SK-N-SH treated with all-trans-retinoic acid at 6 μM for 48 hours (cell line): ENCODE measurements around the gene SH3TC1.

Experiments
- ISL1 ChIP-seq: fragments of 250-450 bp; sonication (Bioruptor Pico); IDR thresholded peaks from 2 replicates; pipeline ENCODE4 v2.1.2; 2022; ENCODE audit warnings: mild to moderate bottlenecking, moderate library complexity
- RARB ChIP-seq: fragments of 250-450 bp; sonication (Bioruptor Pico); IDR thresholded peaks from 2 replicates; pipeline ENCODE4 v1.8.0; 2021; ENCODE audit warnings: mild to moderate bottlenecking, moderate library complexity
- ZC3H10 ChIP-seq: fragments of 250-450 bp; sonication (Bioruptor Pico); IDR thresholded peaks from 2 replicates; pipeline ENCODE4 v1.5.1; 2021; ENCODE audit warnings: mild to moderate bottlenecking, moderate library complexity
- ZFP3 ChIP-seq: fragments of 250-450 bp; sonication (Bioruptor Pico); IDR thresholded peaks from 2 replicates; pipeline ENCODE4 v1.5.0; 2020; ENCODE audit warnings: mild to moderate bottlenecking, moderate library complexity
- ZFP30 ChIP-seq: fragments of 450-650 bp; formaldehyde crosslinking; IDR thresholded peaks from 2 replicates; pipeline ENCODE4 v1.5.0; 2022; ENCODE audit warnings: mild to moderate bottlenecking, moderate library complexity
- ZNF565 ChIP-seq: fragments of 450-650 bp; formaldehyde crosslinking; conservative IDR thresholded peaks from 2 replicates; pipeline ENCODE4 v1.5.0; 2020; ENCODE audit warnings: low read depth, mild to moderate bottlenecking, moderate library complexity
- ZNF70 ChIP-seq: fragments of 450-650 bp; formaldehyde crosslinking; IDR thresholded peaks from 2 replicates; pipeline ENCODE4 v1.5.0; 2020; ENCODE audit warnings: mild to moderate bottlenecking, moderate library complexity
- TF ChIP-seq, protein P1 (sequence below): fragments of 250-450 bp; sonication (Bioruptor Pico); IDR thresholded peaks from 2 replicates; pipeline ENCODE4 v1.5.1; 2021; ENCODE audit warnings: mild to moderate bottlenecking, moderate library complexity
- TF ChIP-seq, protein P2 (sequence below): fragments of 250-450 bp; sonication (Bioruptor Pico); IDR thresholded peaks from 2 replicates; pipeline ENCODE4 v1.8.0; 2021; ENCODE audit warnings: low read depth, mild to moderate bottlenecking, moderate library complexity, borderline replicate concordance
- TF ChIP-seq, protein P3 (sequence below): fragments of 250-450 bp; sonication (Bioruptor Pico); IDR thresholded peaks from 2 replicates; pipeline ENCODE4 v1.5.0; 2020; ENCODE audit warnings: mild to moderate bottlenecking, moderate library complexity
- TF ChIP-seq, protein P4 (sequence below): fragments of 250-450 bp; sonication (Bioruptor Pico); IDR thresholded peaks from 2 replicates; pipeline ENCODE4 v1.8.0; 2020; ENCODE audit warnings: mild to moderate bottlenecking, moderate library complexity, borderline replicate concordance

DNA sequence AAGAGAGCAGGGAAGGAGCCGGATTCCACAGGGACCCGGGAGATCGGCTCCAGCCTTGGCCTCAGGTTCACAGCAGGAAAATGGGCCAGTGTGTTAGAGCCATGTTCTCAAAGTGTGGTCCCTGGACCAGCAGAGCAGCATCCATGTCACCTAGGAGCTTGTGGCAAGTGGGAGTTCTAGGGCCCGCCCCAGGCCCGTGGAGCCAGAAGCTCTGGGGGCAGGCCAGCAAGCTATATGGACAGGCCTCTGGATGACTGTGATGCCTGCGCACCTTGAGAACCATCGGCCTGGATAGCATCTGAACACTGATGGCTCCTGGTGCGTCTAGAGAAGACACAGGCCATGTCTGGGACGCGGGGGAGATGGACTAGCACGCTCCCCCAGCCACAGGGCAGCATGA is 33.7 kb downstream of the SH3TC1 start:
- no peak for TF ChIP-seq ZNF565 (CRISPR knock-in tag)
- TF ChIP-seq, protein P1, sequence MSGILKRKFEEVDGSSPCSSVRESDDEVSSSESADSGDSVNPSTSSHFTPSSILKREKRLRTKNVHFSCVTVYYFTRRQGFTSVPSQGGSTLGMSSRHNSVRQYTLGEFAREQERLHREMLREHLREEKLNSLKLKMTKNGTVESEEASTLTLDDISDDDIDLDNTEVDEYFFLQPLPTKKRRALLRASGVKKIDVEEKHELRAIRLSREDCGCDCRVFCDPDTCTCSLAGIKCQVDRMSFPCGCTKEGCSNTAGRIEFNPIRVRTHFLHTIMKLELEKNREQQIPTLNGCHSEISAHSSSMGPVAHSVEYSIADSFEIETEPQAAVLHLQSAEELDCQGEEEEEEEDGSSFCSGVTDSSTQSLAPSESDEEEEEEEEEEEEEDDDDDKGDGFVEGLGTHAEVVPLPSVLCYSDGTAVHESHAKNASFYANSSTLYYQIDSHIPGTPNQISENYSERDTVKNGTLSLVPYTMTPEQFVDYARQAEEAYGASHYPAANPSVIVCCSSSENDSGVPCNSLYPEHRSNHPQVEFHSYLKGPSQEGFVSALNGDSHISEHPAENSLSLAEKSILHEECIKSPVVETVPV (CRISPR knock-in tag) = no peak
- TF ChIP-seq, protein P2, sequence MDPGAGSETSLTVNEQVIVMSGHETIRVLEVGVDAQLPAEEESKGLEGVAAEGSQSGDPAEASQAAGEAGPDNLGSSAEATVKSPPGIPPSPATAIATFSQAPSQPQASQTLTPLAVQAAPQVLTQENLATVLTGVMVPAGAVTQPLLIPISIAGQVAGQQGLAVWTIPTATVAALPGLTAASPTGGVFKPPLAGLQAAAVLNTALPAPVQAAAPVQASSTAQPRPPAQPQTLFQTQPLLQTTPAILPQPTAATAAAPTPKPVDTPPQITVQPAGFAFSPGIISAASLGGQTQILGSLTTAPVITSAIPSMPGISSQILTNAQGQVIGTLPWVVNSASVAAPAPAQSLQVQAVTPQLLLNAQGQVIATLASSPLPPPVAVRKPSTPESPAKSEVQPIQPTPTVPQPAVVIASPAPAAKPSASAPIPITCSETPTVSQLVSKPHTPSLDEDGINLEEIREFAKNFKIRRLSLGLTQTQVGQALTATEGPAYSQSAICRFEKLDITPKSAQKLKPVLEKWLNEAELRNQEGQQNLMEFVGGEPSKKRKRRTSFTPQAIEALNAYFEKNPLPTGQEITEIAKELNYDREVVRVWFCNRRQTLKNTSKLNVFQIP (CRISPR knock-in tag) = no peak
- no peak for TF ChIP-seq ZFP3 (CRISPR knock-in tag)
- no peak for TF ChIP-seq ZNF70 (CRISPR knock-in tag)
- TF ChIP-seq ZC3H10 (CRISPR knock-in tag) = no peak
- TF ChIP-seq RARB (CRISPR knock-in tag) = no peak
- TF ChIP-seq ZFP30 (CRISPR knock-in tag) = no peak
- TF ChIP-seq, protein P3, sequence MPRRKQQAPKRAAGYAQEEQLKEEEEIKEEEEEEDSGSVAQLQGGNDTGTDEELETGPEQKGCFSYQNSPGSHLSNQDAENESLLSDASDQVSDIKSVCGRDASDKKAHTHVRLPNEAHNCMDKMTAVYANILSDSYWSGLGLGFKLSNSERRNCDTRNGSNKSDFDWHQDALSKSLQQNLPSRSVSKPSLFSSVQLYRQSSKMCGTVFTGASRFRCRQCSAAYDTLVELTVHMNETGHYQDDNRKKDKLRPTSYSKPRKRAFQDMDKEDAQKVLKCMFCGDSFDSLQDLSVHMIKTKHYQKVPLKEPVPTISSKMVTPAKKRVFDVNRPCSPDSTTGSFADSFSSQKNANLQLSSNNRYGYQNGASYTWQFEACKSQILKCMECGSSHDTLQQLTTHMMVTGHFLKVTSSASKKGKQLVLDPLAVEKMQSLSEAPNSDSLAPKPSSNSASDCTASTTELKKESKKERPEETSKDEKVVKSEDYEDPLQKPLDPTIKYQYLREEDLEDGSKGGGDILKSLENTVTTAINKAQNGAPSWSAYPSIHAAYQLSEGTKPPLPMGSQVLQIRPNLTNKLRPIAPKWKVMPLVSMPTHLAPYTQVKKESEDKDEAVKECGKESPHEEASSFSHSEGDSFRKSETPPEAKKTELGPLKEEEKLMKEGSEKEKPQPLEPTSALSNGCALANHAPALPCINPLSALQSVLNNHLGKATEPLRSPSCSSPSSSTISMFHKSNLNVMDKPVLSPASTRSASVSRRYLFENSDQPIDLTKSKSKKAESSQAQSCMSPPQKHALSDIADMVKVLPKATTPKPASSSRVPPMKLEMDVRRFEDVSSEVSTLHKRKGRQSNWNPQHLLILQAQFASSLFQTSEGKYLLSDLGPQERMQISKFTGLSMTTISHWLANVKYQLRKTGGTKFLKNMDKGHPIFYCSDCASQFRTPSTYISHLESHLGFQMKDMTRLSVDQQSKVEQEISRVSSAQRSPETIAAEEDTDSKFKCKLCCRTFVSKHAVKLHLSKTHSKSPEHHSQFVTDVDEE (CRISPR knock-in tag) = no peak
- TF ChIP-seq, protein P4, sequence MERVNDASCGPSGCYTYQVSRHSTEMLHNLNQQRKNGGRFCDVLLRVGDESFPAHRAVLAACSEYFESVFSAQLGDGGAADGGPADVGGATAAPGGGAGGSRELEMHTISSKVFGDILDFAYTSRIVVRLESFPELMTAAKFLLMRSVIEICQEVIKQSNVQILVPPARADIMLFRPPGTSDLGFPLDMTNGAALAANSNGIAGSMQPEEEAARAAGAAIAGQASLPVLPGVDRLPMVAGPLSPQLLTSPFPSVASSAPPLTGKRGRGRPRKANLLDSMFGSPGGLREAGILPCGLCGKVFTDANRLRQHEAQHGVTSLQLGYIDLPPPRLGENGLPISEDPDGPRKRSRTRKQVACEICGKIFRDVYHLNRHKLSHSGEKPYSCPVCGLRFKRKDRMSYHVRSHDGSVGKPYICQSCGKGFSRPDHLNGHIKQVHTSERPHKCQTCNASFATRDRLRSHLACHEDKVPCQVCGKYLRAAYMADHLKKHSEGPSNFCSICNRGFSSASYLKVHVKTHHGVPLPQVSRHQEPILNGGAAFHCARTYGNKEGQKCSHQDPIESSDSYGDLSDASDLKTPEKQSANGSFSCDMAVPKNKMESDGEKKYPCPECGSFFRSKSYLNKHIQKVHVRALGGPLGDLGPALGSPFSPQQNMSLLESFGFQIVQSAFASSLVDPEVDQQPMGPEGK (CRISPR knock-in tag) = no peak
- no peak for TF ChIP-seq ISL1 (CRISPR knock-in tag)
